ENCODE results near the gene NRIP1. TPM values are rescaled to one million over a fixed set of nuclear protein-coding genes. Genes with fewer than 3 reads are reported as not detected.

NRIP1 gene
- total and polyA plus RNA-seq, 2 of the 8 experiments (the other 6 are each of a cell fraction or from before 2014, with no cell fraction given) = 1.5 to 9.3 TPM

DNA sequence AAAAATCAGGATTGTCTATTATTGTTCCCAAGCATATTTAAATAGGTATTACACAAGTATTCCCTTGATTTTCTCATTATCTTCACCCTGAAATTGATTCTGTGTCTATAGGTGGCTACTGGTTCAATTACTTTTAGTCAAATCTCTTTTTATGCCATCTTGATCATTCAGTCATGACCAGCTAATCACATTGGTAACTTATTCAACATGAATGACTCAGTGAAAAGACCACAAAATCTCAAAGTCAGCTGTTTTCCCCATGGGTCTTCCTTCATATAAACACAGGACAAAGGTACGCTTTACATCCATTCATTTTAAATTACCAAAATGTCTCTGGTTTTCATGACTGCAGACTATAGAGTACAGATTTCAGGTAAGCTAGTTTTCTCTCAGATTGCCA, 23.7 kb upstream of the NRIP1 start (continued):
- TF ChIP-seq, protein P1, sequence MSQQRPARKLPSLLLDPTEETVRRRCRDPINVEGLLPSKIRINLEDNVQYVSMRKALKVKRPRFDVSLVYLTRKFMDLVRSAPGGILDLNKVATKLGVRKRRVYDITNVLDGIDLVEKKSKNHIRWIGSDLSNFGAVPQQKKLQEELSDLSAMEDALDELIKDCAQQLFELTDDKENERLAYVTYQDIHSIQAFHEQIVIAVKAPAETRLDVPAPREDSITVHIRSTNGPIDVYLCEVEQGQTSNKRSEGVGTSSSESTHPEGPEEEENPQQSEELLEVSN (IDR thresholded peaks at IDR 0.05) = no peak
- TF ChIP-seq POLR2AphosphoS5 (IDR thresholded peaks at IDR 0.05; ENCODE audit: low read depth, low read length) (no peak), SIX5 (IDR thresholded peaks at IDR 0.05; ENCODE audit: low read depth, low read length) (no peak), SP2 (IDR thresholded peaks at IDR 0.05; ENCODE audit: low read length) (no peak), YY1 (IDR thresholded peaks at IDR 0.05; ENCODE audit: low read depth, low read length) (no peak), PHF8 (conservative IDR thresholded peaks at IDR 0.05; ENCODE audit: low read depth, low read length) (no peak)
